AG09319 (cell line): Measurements from ENCODE around the gene SPRY1.
A peak's percentile ranks its signal among the peaks of the same experiment; 100 is the strongest.

Experiments used
- DNase-seq: peaks from one replicate; pipeline ENCODE4 v3.0.0-alpha.2; 2010; ENCODE audit warnings: low read depth; ENCODE audit errors: extremely low read depth
- TF ChIP-seq, protein P1 (sequence below): IDR thresholded peaks from 2 replicates; pipeline ENCODE4 v1.5.1; 2011; ENCODE audit warnings: low read depth, mild to moderate bottlenecking, inconsistent platforms, low read length, moderate library complexity

Gene SPRY1

DNA sequence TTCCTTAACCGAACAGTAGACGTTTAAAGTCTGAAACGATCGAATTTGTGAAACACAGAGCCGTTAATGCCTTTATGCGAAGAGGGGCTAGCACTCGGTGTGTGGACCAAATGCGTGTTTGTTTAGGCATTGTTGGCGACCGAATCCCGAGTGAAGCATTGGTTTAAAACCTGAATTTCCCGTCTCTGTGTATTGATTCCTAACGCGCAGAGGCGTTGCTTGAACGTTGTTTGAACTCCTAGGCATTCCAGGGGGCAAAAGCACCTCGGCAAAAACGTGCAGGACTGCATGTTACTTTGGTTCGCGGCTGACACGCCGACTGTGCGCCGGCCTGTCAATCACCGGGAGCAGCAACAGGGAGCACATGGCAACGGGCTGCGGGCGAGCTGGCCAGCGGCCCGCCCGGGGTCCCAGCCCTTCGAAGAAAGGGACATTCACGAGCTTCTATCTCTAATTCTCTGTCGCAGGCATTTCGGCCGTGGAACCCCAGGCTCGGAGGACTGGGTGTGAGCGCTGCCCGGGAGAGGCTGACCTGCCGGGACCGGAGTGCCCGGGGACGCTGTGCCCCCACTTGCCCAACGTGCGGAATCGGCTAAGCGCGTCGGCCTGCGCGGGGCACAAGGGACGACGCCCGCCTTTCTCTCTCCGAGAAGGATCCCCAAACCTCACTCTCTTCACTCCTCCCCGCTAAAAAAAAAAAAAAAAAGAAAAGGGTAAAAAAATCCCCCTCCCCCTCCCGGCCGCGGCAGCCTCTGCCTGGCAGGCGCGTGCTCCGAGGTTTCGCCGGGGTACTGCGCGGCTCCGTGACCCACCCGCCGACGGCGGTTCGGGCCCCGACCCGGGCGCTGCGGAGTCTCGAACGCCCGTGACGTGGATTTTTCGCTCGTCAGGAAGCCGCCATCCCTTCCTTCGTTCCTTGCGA lies 810 bp downstream of the SPRY1 start:
- no peak for DNase-seq
- TF ChIP-seq, protein P1, sequence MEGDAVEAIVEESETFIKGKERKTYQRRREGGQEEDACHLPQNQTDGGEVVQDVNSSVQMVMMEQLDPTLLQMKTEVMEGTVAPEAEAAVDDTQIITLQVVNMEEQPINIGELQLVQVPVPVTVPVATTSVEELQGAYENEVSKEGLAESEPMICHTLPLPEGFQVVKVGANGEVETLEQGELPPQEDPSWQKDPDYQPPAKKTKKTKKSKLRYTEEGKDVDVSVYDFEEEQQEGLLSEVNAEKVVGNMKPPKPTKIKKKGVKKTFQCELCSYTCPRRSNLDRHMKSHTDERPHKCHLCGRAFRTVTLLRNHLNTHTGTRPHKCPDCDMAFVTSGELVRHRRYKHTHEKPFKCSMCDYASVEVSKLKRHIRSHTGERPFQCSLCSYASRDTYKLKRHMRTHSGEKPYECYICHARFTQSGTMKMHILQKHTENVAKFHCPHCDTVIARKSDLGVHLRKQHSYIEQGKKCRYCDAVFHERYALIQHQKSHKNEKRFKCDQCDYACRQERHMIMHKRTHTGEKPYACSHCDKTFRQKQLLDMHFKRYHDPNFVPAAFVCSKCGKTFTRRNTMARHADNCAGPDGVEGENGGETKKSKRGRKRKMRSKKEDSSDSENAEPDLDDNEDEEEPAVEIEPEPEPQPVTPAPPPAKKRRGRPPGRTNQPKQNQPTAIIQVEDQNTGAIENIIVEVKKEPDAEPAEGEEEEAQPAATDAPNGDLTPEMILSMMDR = no peak

GRCh38 chr4:123398066-123398852 lies 1.7 kb downstream of the SPRY1 start:
- no peak for DNase-seq
- TF ChIP-seq, protein P1 = peak; percentile 35

GRCh38 chr4:123398853-123399626 lies 2.4 kb downstream of the SPRY1 start:
- TF ChIP-seq, protein P1 = peak; percentile 43
- DNase-seq = no peak

DNA sequence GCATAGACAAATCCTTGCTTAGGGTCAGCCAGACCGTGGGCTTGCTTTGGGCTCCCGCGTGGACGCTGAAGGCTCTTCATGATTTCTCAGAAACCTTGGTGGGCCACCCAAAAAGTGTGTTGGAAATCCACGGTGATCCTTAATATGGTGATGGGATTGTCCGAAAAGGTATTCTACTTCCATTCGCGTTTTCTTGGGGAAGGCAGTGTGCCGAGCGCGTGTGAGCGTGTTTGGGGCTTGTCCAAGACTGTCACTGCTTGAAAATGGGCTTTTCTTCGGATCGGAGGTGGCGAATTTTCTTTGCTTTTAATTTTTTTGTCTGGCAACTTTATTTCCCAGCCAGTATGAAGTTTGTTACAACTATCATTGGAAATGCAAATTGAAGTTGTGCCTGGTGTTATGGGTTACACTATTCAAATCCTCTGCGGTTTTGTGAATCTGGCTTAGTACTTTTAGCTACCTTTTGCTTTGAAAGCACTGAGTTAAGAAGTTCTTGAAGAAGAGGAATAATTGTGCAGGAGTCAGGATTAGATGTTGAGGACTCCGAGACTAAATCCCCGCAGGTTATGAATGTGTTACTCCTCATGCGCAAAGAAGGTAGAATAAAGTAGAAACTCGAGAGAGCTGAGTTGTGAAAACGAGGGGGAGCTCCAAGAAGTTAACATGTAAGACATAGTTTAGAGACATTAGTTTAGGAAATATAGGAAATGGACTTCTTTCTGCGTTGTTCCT lies 3.2 kb downstream of the SPRY1 start:
- DNase-seq = no peak
- TF ChIP-seq, protein P1 = no peak

- TF ChIP-seq, protein P1 = no peak
- DNase-seq = no peak
Measured at GRCh38 chr4:123401271-123402120, 4.9 kb downstream of the SPRY1 start.

- DNase-seq = no peak
- TF ChIP-seq, protein P1 = no peak
Measured at GRCh38 chr4:123402121-123402465, 5.5 kb downstream of the SPRY1 start.
